ENCODE data around the gene RTP1.
"Not testable (repeated sequence)": the region's sequence is repeated elsewhere in the genome, so short reads cannot be mapped to it uniquely, and the experiment has no call there.

Gene RTP1

GRCh38 chr3:187198490-187198889 lies 1.2 kb downstream of the RTP1 start:
- DNase-seq (ENCODE audit: low spot score) = no peak

GRCh38 chr3:187199463-187200050 lies 2.3 kb downstream of the RTP1 start:
- DNase-seq (ENCODE audit: low spot score) = not testable (repeated sequence)

GRCh38 chr3:187205683-187206082 lies 8.4 kb downstream of the RTP1 start:
- no peak for DNase-seq (ENCODE audit: low spot score)

GRCh38 chr3:187207062-187207461 lies 9.8 kb downstream of the RTP1 start:
- DNase-seq (ENCODE audit: low spot score) = no peak

GRCh38 chr3:187207624-187208023 lies 10.3 kb downstream of the RTP1 start:
- no peak for DNase-seq (ENCODE audit: low spot score)

- peak; percentile 82 for DNase-seq (ENCODE audit: low spot score)
Observed at GRCh38 chr3:187208159-187208558, 10.9 kb downstream of the RTP1 start.

- no peak for DNase-seq (ENCODE audit: low spot score)
Observed at GRCh38 chr3:187209491-187209890, 12.2 kb downstream of the RTP1 start.

- DNase-seq (ENCODE audit: low spot score) = no peak
Observed at GRCh38 chr3:187210091-187210490, 12.8 kb downstream of the RTP1 start.

GRCh38 chr3:187210545-187211327 lies 13.4 kb downstream of the RTP1 start:
- DNase-seq (ENCODE audit: low spot score) = no peak

GRCh38 chr3:187211532-187212195 lies 14.4 kb downstream of the RTP1 start:
- DNase-seq (ENCODE audit: low spot score) = peak; percentile 17

- no peak for DNase-seq (ENCODE audit: low spot score)
Observed at GRCh38 chr3:187212196-187212545, 14.9 kb downstream of the RTP1 start.

GRCh38 chr3:187212705-187213104 lies 15.4 kb downstream of the RTP1 start:
- DNase-seq (ENCODE audit: low spot score) = no peak

GRCh38 chr3:187213616-187214015 lies 16.3 kb downstream of the RTP1 start:
- no peak for DNase-seq (ENCODE audit: low spot score)

GRCh38 chr3:187215460-187215859 lies 18.2 kb downstream of the RTP1 start:
- DNase-seq (ENCODE audit: low spot score) = no peak

- DNase-seq (ENCODE audit: low spot score) = no peak
Observed at GRCh38 chr3:187222801-187223200, 25.5 kb downstream of the RTP1 start.

GRCh38 chr3:187223799-187224198 lies 26.5 kb downstream of the RTP1 start:
- DNase-seq (ENCODE audit: low spot score) = peak; percentile 27

GRCh38 chr3:187227658-187228258 lies 30.5 kb downstream of the RTP1 start:
- DNase-seq (ENCODE audit: low spot score) = no peak

- DNase-seq (ENCODE audit: low spot score) = no peak
Observed at GRCh38 chr3:187228740-187229139, 31.5 kb downstream of the RTP1 start.

- no peak for DNase-seq (ENCODE audit: low spot score)
Observed at GRCh38 chr3:187230011-187230410, 32.7 kb downstream of the RTP1 start.

GRCh38 chr3:187236962-187237361 lies 39.7 kb downstream of the RTP1 start:
- no peak for DNase-seq (ENCODE audit: low spot score)

GRCh38 chr3:187237741-187238140 lies 40.5 kb downstream of the RTP1 start:
- no peak for DNase-seq (ENCODE audit: low spot score)

- DNase-seq (ENCODE audit: low spot score) = no peak
Observed at GRCh38 chr3:187238239-187238638, 41.0 kb downstream of the RTP1 start.

- not testable (repeated sequence) for DNase-seq (ENCODE audit: low spot score)
Observed at GRCh38 chr3:187238835-187239234, 41.5 kb downstream of the RTP1 start.
